Tibial nerve (tissue), 3 donors: ENCODE results near the gene C1QTNF12.

ENCODE experiments used
- CTCF ChIP-seq, 5 experiments: fragments of 200-600 bp in 3 of 5; fragments of 450-650 bp in 2 of 5; sonication (generic) in 3 of 5; IDR thresholded peaks; one replicate each; pipeline ENCODE4 v1.5.1; 2016 to 2019; ENCODE audit warnings: antibody characterized with exemption in 5 of 5, mild to moderate bottlenecking in 3 of 5, moderate library complexity in 2 of 5
- POLR2A ChIP-seq, 2 donors: fragments of 450-650 bp; IDR thresholded peaks; one replicate each; pipeline ENCODE4 v1.6.1; 2017; ENCODE audit warnings: antibody characterized with exemption in 2 of 2, mild to moderate bottlenecking in 2 of 2, moderate library complexity in 2 of 2

- TF ChIP-seq POLR2A (IDR thresholded peaks at IDR 0.05) (no peak), CTCF (IDR thresholded peaks at IDR 0.05) (no peak)
Measured at GRCh38 chr1:1295154-1295923, 48.8 kb upstream of the C1QTNF12 start.
